ENCODE measurements around the gene HSF5.
"Not testable (repeated sequence)": the region's sequence is repeated elsewhere in the genome, so short reads cannot be mapped to it uniquely, and the experiment has no call there.

HSF5 gene

DNA sequence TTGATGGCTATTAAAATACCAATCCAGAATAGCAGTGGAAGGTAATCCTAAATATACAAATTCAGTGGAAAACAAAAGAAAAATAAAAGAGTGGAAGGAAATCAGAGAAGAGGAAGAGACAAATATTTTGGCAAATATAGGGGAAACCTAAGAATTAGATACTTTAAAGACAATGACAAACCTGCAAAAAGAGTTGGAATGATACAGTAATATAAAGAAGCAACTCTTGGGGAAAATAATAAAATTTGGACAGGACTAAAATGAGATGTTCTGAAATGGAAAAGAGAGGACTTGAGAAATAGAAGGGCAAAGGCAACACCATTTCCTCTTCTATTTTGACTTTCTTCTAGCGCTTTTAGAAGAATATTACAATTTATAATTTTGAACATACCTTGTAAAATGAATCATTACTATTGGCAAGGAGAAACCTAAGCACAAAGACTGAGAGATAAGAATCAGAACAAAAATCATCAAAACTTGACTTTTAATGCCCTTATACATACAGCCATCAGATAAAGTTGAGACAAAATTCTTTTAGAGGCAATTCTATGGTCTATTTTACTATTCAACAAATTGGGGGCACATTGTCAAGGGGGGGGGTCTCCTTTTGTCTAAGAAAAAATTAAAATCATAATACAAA lies 76.0 kb downstream of the HSF5 start:
- DNase-seq: no peak

DNA sequence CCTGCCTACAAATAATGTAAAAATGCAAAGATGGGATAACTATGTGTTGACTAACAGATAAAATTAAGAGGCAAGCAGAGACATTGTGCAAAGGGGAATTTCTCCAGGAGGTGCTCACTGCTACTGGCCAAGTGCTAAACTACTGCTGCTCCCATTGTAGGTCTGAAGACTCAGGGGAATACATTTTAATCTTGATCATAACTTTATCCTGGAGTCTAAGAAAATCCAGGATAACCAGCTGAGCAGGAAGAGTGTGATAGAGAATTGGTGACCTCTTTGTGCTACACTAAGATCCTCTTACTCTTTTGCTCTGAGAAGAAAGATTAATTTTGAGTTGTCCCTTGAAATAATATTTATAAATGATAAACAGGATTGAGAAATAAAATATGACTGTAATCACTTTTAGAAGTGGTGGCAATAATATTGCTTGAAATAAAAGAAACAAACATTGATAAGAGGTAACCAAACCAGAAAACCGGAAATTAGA lies 76.8 kb downstream of the HSF5 start:
- DNase-seq: no peak

- no peak for DNase-seq
Measured at GRCh38 chr17:58410714-58411407, 77.3 kb downstream of the HSF5 start.

DNA sequence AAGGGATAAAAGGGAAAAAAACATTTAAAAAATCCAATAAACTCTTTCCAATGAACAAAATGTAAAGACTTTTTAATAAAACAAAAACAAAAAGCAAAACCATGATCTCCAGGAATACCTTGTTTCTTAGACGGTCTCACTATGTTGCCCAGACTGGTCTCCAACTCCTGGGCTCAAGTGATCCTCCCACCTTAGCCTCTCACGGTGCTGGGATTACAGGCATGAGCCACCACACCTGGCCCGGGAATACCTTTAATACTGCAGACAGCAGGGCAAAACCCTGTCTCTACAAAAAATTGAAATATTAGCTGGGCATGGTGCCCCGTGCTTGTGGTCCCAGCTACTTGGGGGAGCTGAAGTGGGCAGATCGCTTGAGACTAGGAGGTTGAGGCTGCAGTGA lies 78.8 kb downstream of the HSF5 start:
- DNase-seq: no peak

DNA sequence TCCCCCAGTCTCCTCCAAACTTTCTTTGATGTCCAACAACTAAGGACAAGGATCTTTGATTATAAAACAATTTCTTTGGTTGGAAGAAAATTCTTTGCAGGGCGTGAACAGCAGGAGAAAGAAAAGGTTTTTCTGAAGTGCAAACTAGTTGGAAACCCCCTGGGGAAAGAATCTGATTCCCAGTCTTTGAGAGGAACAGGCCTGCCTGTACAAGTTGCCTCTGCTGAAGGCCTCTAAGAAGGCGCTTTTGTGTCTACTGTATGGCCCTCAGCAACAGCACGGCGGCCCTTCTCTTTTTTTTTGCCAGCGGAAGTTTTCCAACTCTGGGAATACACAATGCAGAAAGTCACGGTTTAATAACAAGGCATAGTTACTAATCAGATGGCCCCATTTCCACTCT lies 84.9 kb downstream of the HSF5 start:
- no peak for DNase-seq

DNA sequence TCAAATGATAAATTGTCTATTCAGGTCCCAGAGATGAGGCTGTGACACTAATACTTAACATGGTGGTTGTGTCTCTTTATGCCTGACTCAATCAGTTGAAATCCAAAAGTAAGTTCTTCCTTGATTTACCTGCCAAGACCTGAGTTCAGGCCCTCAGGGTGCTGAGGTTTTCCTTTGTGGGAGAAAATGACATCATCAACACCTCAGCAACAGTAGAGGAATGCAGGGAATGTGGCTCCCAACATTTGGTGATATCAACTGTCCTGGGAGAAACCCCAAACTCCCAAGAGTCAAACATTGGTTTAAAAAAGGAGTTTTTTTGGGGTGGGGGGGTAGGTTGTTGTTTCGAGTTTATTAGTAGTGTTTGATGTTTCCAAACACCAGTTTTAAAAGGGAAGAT lies 85.5 kb downstream of the HSF5 start:
- DNase-seq: no peak

DNA sequence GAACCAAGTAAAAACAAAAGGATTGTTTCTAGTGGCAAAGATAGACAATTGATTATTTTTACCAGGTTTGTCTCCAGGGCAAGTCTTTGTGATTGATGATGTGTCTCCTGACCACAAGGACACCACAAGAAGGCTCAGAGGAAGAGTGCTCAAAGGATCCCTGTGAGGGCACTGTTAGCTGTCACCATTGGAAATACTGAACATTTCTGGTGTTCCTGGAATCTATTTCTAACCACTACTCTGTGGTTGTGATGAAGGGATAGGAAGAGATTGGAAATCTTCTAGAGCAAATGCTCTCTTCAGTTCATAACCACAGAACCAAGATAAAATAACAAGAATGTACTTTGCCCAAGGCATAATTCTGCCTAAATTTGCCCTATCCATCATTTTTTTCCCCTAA lies 86.2 kb downstream of the HSF5 start:
- DNase-seq: no peak

DNA sequence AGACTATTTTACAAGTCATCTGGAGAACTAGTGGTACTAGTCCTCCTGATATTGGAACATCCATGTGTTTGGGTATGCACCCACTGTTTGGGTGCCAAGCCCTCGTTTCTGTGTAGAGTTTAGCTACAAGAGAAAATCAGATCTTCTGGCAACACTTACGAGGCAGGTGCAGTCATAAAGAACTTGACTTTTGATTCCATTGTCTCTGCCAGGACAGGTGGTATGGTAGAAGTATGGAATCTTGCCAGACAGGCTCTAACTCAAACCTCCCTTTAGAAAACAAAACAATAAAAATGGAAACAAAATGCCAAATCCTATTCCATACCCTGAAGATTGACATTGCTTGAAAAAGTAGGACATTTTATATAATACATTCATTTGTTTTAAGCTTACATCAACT lies 86.9 kb downstream of the HSF5 start:
- DNase-seq: no peak

DNA sequence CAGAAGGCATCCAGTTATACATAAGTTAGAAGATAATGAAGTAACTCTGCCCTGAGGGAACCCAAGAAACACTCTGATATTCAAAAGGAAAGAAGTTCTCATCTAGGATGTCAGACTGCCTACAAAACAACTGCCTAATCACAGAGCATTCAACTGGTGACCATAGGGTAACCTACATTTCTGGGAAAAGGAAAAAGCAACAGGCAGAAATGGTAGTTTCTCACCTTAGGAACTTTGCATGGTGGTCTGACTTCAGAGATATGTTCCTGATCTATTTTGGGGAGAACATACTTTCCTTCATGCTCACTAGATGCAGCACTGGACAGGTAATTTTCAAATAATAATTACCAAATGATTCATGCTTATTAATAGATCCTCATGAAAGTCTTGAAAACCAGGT lies 87.4 kb downstream of the HSF5 start:
- DNase-seq: no peak

DNA sequence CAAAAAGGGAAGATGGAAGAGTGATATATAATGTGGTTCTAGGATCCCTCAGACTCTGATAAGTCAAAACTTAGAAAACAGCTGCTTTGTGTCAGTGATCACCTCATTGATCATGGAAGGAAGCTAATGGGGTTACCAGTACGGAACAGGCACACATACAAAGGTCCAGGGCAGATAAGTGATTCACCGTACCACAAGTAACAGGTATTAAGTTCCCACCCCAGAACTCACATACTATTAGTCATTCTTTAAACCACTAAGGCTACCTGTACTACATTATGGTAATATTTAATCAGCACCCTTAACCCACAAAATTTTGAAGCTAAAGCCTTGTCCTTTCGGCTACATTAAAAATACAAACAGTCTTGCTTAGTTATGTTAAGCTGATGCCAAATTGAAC lies 88.2 kb downstream of the HSF5 start:
- no peak for DNase-seq

- DNase-seq: no peak
Measured at GRCh38 chr17:58398574-58399266, 89.5 kb downstream of the HSF5 start.

- DNase-seq: not testable (repeated sequence)
Measured at GRCh38 chr17:58397421-58397820, 90.8 kb downstream of the HSF5 start.

GRCh38 chr17:58396173-58396572 lies 92.0 kb downstream of the HSF5 start:
- no peak for DNase-seq

- no peak for DNase-seq
Measured at GRCh38 chr17:58394534-58395223, 93.5 kb downstream of the HSF5 start.

GRCh38 chr17:58391302-58391984 lies 96.8 kb downstream of the HSF5 start:
- no peak for DNase-seq

GRCh38 chr17:58390884-58391283 lies 97.3 kb downstream of the HSF5 start:
- DNase-seq: no peak

GRCh38 chr17:58388302-58389190 lies 99.7 kb downstream of the HSF5 start:
- DNase-seq: no peak

GRCh38 chr17:58387834-58388233 lies 100.4 kb downstream of the HSF5 start:
- DNase-seq: no peak

- no peak for DNase-seq
Measured at GRCh38 chr17:58386708-58387107, 101.5 kb downstream of the HSF5 start.

DNA sequence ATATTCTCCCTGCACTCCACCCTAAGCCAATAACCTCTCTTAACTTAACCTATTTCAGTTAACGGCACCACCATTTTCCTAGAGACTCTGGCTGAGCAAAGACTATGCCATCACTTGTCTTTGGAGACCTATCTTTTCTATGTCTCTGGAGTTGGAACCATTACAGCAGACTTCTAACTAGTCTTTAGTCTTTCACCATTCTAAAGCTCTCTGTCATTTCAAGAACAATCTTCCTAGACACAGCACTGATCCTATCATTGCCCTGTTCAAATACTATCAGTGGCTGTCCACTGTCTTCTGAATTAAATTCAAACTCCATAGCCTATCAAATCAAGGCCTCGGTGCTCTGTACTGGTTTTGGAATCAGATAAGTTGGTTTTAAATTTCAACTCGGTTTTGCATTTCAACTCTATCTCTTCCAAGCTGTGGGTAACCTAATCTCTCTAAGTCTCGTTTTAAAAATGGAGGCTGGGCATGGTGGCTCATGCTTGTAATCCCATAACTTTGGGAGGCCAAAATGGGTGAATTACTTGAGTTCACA lies 102.8 kb downstream of the HSF5 start:
- no peak for DNase-seq

DNA sequence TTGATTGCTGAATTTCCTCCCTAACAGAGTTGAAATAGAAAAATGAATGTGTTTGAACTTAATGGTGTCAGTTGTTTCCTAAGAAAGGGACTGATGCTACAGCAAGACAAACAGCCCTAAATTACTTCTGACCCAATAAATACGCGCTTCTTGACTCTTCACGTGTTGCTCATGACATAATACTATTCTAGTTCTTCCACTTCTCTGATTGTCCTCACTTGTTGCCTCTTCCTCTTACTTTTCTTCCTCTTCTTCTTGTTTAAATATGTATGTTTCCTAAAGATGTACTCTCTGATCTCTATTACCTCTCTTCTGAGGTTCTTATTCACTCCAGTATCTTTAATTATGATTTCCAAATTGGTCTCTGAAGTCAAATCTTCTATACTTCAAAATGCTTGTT lies 103.3 kb downstream of the HSF5 start:
- DNase-seq: no peak
